CD4-positive, alpha-beta T cell treated with Interleukin-4 for 1 hour (primary cell): Measurements from ENCODE around the gene SRP68.
"Not testable (repeated sequence)": the region's sequence is repeated elsewhere in the genome, so short reads cannot be mapped to it uniquely, and the experiment has no call there.

Experiments
- DNase-seq, 2 donors: peaks; one replicate each; pipeline ENCODE4 v3.0.0-alpha.2; 2020 to 2022

SRP68 gene

GRCh38 chr17:76044475-76045007 is 27.8 kb downstream of the SRP68 start:
- not testable (repeated sequence) for DNase-seq

- not testable (repeated sequence) for DNase-seq
These were observed 29.4 kb downstream of the SRP68 start for GRCh38 chr17:76042868-76043267.

GRCh38 chr17:76040376-76040775 is 31.9 kb downstream of the SRP68 start:
- no peak for DNase-seq

- no peak for DNase-seq
These were observed 33.2 kb downstream of the SRP68 start for GRCh38 chr17:76039121-76039520.

GRCh38 chr17:76038050-76038449 is 34.3 kb downstream of the SRP68 start:
- no peak for DNase-seq

- no peak for DNase-seq
These were observed 35.6 kb downstream of the SRP68 start for GRCh38 chr17:76036497-76037261.

- no peak for DNase-seq
These were observed 37.6 kb downstream of the SRP68 start for GRCh38 chr17:76034428-76035350.

GRCh38 chr17:76033139-76033538 is 39.2 kb downstream of the SRP68 start:
- no peak for DNase-seq

- no peak for DNase-seq
These were observed 39.6 kb downstream of the SRP68 start for GRCh38 chr17:76032780-76033108.

- DNase-seq = no peak
These were observed 40.1 kb downstream of the SRP68 start for GRCh38 chr17:76032073-76032779.

GRCh38 chr17:76027159-76027839 is 45.0 kb downstream of the SRP68 start, which contains the start of gene EVPL:
Gene EVPL, minus strand, starts transcription at chr17:76027306. Its CDS starts 108 bp downstream, at chr17:76027198.
- no peak for DNase-seq

GRCh38 chr17:76026714-76027158 is 45.6 kb downstream of the SRP68 start:
- DNase-seq = no peak

GRCh38 chr17:76025294-76025693 is 47.0 kb downstream of the SRP68 start:
- no peak for DNase-seq

- DNase-seq = no peak
These were observed 48.0 kb downstream of the SRP68 start for GRCh38 chr17:76024353-76024752.

- no peak for DNase-seq
These were observed 48.4 kb downstream of the SRP68 start for GRCh38 chr17:76023900-76024237.

GRCh38 chr17:76022973-76023899 is 49.1 kb downstream of the SRP68 start:
- DNase-seq = no peak

- DNase-seq = no peak
These were observed 50.0 kb downstream of the SRP68 start for GRCh38 chr17:76022285-76022684.

GRCh38 chr17:76019833-76020467 is 52.4 kb downstream of the SRP68 start:
- no peak for DNase-seq

GRCh38 chr17:76018801-76019200 is 53.5 kb downstream of the SRP68 start:
- DNase-seq = no peak

GRCh38 chr17:76018340-76018680 is 54.0 kb downstream of the SRP68 start:
- DNase-seq = no peak
